H4 (cell line): ENCODE data around the gene TCF4. TPM values are rescaled to one million over a fixed set of nuclear protein-coding genes. Genes with fewer than 3 reads are reported as not detected.

Source experiments
- DNase-seq: peaks from one replicate; pipeline ENCODE4 v3.0.0-alpha.2; 2015; ENCODE audit warnings: low spot score
- total RNA-seq: library from RNA; depleted of rRNA; stranded (reverse); fragments of >200 nt; shearing (Covaris generic); gene quantifications from 2 replicates; pipeline ENCODE4 v1.2.3, GENCODE V29; 2014

The TCF4 gene
- total RNA-seq, 1 experiment from 2014 or later: 30.7 TPM

DNA sequence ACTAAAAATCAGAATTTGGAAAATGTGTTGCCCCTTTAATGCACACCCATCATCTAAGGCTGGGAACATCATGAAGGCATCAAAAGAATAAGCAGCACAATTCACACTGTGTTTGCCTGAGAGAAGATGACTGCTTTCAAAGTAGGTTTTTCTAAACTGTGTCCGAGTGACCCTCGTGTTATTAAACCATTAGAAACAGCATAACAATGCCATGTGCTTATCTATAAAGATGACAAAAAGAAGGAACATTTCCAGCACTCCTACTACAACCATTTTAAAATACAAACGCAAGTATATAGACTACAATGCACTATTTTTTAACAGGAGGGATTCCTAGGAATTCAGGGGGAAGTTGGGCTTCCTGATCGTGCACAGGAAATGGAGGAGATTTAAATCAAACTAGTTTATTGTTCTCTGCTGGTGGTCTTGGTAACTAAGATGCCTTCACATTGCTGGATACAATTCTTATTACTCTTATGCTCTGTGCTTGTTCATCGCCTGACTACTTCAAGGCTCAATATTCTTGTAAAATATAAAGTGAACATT, 322.8 kb downstream of the TCF4 start:
- DNase-seq: no peak

DNA sequence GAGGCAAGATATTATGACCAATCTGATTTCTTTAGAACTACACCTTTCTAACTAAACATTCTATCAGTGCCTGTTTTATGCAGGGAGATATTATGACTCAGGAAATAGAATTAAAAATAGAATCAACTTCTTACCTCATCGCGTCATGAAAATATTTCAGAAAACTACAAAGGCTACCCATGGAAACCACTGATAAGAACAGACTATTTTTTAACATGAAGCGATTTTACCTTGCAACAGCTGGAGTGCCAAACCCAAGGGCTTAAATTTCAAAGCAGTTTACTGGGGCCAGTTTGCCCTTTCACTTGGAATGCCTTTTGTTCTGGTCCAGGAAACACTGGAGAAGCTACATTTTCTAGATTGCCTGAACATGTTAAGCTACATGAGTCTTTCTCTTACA, 323.9 kb downstream of the TCF4 start:
- no peak for DNase-seq

DNA sequence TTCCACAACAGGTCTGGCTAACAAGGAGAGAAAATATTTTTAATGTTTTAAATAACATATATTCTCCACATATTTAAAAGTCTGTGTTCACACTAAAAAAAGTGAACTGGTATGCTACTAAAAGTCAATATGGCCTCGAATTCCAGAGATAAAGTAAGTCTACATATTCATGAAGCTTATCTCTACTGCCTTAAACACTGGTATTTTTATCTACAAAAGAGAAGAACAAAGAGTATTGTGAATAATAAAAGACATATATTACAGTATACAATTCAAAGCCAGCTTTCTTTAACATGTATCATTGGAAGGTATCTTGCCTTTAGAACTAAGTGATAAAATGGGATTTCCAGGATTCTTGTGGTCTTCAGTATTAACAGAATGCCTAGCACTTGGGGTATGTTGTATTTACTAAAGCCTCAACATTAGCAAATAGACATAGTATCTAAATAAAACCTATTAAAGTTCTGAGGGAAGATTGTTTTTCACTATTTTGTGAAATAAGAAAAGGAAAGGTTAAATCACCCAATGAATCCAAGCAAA, 325.9 kb downstream of the TCF4 start:
- DNase-seq: no peak

DNA sequence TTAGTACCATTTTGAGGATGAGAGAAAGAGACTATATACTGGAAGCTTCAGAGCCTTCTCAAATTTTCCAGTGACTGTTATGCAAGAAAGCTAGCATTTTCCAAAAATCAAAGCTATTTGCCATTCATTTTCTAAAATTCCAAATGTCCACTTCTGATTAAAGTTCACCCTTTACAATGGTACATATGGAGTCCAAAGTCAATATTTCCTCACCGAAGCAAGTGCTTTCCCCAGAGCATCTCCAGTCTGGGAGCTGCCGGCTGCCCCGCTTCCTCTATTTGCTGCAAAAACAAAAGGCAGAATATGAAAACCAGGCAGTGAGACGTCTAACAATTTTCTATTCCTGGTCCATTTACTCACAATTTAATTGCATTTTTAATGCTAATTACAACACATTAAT, 326.7 kb downstream of the TCF4 start:
- DNase-seq: no peak

DNA sequence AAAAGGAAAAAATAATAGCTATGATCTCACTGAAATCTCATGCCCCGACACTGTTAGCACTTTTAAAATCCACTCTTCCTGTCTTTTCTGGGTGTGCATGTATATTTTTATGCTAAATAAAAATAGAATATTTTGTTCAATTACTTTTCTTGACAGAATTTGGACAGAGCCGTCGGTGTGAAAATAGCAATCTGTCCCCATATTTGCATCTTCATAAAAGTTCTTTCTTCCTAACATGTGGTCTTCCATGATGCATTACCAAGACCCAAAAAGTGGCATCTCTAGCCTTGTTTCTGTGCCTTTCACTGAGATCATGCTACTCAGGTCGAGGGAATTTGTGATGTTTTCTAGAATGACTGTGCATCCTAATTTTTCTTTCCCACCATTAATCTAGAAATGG, 329.9 kb downstream of the TCF4 start:
- no peak for DNase-seq

DNA sequence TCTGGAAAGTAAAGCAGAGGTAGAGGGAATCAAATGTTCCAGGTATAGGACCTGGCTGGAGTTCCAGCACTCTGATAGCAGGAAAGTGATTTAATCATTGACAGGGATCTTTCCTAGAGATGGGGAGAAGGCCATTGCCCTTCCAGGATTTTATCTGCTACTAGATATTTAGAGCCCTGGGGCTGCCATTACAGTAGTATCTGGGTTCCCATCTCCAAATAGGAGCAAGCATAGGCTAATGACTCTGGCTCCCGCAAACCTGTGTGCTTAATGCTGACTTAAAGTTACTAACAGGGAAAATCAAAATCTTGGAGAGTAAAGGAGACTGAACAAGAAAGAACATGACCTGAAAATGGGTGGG, 331.1 kb downstream of the TCF4 start:
- no peak for DNase-seq

DNA sequence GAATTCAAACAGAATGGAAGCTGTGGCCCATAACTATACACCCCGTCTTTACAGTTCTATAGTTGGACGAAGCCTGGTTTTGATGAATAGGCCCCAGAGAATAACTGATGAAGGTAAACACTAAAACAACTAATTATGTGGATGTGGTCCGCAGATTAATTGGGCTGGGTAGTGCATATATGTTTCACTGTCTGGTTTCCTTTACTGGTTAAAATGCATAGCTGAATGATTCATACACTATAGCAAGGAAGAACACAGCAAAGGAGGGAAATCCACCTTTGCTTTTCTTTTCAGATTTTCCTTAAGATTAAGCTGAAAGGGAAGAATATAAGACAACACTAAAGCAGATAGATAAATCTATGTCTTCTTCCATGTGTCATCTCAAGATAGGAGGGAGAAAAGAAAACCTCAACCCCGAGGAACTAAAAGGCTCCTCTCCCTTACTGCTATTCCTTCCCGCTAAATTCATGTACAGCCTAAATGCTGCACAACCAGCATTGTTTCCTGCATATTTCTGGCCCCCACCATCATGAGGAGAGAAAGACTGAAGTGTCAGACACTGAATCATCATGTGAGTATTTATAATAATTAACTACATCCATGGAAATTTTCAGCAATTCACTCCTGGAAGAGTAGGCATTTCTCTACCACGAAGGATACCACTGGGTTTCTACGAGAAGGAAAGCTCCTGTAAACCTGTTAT, 331.6 kb downstream of the TCF4 start:
- DNase-seq: no peak

DNA sequence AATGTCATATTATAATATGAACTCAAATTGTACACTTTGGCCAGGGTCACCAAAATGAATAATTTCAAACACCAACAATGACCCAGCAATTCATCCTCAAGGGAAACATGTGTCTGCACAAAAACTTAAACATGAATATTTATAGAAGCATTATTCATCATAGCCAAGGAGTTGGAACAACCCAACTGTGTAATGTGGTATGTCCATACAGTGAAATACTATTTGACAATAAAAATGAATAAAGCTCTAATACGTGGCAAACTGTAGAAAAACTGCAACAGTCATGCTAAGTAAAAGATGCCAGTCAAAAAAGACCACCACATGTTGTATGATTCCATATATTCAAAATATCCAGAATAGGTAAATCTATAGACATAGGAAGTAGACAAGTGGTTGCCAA, 334.2 kb downstream of the TCF4 start:
- no peak for DNase-seq

DNA sequence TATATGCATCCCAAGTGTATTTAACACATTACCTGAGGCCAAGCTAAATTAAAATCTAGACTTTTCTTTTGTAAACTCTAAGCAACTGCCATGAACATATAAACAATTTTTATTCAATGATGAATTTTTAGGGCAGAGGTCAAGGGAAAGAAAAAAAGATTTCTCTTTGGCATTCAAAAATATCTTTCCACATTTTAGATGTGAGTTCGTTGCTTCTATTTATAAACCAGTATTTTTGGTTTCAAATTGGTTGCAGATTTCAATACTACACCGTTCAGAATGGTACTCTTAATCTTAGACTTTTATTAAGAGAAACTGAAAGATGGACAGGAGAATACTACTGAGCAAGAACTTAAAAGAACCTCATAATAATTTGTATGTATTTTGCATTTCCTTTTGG, 335.1 kb downstream of the TCF4 start:
- no peak for DNase-seq

DNA sequence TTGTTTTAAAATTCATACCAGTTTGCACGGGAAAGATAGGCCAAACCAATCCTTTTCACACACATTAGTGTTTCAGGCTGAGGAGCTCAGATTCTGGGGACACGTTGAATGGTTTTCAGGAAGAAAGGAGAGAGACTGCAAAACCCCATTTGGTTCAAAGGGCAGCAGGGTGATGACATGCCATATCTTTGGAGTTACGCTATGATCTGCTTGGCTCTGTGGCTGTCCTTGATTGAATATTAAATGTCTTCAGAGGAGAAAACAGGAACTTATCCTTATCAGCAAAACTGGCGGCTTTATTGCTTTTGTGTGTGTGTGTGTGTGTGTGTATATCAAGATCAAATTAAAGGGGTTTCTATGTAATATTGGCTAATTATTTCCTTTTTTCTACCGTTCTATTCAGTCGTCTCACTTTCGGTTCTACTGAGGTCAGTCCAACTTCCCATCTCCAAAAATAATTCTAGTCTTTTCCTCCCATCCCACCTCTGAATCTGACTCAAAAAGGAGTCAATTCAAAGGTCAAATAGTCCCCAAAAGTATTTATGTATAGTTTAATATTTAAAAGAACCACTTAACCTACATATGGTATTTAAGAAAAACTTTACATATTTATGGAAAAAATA, 335.8 kb downstream of the TCF4 start:
- no peak for DNase-seq

DNA sequence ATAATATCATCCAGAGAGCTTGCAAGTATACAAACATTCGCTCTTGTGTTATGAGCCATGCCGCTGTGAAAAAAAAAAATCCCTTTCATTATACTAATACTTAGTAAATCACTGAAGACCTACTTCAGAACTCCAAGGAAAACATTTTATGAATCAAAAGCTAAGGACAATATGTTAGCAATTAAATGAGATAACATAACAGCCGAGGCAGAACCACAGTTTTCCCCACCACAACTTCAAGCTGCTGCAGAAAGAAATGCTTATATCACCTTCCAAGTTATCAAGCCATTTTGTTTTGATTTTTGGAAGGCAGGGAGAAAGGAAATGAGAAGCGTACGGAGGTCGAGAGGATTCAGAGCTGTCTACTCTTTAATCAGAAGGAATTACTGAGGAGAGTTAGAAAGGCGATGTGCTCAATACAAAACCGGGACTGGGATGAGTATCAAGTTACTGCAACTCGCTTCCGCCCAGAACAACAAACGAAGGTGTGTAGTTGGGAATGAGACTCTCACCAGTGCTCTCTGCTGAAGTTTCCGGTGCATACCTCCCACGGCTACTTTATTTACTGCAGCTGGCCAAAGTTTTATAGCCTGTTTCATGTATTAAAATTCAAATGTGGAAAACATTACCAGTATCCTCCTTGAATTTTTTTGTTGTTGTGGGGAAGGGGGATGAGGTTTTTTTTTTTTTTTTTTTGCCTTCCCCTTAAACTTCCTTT, 336.6 kb downstream of the TCF4 start:
- no peak for DNase-seq

DNA sequence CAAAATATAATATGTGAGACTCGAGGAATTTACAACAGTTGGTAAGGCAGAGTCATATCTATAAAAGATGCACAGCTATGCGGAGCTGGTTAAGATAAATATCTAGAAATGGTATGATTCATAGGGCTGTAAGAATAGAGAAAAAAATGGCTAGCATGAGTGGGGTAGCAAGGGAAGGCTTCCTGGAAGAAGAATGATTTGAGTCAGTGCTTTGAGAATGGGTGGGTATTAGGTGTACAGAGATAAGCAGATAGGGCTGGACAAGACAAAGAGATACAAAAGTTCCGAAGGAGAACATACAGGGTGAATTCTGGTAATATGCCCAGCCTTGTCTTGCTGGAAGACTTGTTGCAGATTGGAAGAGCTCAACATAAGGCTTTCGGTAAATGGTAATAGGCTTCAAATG, 337.2 kb downstream of the TCF4 start:
- no peak for DNase-seq

DNA sequence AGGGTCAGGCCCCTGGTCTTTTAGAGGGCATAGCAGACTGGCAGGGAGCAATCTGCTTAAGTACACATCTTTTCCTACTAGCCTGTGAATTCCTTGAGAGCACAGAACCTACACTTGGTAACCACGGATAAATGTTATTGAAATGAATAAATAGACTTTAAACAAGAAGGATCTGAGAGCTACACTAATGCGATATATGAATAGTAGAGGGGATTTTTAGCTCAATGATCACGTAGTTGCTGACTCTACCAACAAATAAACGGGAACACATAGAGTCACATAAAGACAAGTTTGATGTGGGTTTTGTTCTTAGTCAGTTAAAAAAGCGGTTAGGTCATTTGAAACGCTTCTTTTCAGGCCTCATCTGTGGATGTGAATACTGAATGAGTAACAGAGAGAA, 338.4 kb downstream of the TCF4 start:
- no peak for DNase-seq

DNA sequence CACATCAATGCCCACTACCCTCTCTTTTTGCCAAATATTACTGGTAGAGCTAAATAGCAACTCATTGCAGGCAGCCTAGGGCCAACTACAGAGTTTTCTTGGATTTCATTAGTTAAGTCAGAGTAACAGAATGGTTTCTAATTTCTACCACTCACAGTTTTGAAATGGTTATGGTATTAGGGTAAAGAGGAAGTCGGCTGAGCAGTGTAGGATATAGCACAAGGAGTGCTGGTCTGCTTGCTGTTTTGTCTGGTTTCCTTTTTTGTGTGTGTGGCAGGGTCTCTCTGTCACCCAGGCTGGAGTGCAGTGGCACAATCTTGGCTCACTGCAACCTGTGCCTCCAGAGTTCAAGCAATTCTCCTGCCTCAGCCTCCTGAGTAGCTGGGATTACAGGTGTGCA, 339.5 kb downstream of the TCF4 start:
- DNase-seq: no peak

DNA sequence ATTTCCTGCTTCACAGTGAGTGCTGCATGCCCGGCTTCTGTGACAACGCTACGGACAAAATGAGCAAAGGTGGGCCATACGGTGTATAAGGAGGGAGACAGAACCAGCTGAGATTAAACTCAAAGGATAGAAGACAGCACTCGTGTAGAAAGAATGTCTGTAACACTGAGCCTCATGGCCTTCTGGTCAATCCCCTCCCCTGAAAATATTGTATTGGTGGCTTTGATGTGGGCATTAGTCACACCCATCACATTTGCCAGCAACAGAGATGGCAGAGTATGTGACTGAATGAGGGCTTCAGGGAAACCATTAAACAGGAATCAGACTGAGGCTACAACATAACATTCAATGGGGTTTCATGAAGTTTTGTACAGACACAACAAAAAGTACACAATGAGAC, 341.0 kb downstream of the TCF4 start:
- no peak for DNase-seq

DNA sequence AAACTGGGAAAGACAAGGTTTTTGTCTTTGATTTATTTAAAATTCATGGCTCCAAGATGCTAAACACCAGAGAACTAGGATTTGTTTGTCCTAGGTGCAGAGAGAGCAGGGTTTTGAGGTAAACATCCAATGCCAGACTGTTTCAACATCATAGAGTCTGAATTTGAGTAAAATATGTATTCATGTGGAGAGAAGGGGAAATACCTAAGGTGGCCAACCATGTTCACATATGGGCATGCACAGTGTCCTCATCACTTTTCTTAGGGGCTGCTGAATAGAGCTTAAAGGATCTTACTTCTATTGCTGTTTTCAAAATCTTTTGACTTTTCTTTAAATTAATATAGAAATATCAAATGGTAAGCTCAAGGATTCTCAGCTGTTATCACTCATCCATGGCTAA, 341.7 kb downstream of the TCF4 start:
- no peak for DNase-seq

DNA sequence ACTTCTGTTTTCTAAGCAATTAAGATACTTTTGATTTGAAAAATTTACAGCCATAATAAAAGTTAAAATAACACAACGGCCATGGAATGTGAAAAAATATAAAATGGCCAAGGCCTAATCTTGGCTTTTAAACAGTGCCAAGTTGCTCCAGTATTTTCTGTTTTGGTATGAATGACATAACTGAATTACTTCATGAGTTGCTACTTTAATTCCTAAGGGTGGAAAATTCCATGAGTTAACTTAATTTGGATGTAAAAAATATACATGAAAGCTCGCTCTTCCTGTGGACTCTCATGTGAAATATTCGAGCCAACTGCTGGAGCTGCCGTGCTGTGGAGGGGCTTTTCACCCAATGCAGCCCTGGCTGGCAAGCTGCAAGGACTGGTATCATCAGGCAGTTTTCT, 342.8 kb downstream of the TCF4 start:
- no peak for DNase-seq

DNA sequence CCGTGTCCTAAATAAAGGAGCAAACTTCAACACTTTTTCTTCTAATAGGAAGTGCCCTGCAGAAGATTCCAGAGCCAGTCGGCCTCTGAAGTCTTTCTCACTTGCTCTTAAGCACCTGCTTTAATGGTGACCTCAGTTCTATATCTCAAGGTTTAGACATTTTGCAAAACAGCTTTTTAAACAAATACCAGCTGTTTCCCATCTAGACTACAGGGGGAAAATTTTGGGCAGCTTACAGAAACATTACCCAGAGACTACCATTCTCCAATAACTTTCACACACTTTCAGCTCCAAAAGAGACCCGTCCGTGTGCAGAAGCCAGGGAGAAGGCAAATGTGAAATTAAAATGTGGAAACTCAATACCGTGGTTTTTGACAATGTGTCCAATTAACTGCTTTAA, 343.4 kb downstream of the TCF4 start:
- DNase-seq: no peak

DNA sequence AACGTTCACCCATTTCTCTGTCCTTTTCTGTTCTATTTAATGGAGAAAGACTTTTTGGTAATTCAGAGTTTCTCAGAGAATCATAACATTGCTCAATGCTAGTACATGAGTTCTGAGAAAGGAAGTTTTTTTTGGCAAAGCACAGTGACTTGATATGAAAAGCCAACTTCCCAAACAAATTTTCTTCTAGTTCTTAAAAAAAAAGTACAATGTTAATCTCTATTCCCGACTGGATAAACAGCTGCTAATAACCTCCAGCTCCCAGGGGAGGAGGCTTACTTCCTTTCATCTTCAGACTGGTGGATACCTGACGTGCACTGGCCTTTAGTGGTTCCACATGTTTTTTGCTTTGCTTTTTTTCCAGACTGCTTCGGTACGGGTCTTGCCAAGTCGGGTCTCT, 344.1 kb downstream of the TCF4 start:
- no peak for DNase-seq

DNA sequence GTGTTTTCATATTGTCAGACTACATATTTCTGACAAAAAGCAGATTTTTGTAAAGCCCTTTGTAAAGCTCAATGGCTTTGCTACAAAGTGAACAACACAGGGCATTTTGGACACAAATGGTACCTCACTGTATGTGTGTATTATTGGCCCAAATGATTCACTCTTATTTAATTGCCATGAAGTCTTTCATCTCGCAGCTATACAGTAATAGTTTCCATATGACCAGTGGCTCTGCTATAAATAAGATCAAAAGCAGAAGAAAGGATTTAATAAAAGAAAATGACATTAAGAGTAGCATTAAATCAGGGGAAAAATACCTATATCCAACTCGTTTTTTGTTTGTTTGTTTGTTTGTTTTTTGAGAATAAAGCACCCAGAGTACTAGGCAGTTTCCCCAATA, 344.7 kb downstream of the TCF4 start:
- DNase-seq: no peak

DNA sequence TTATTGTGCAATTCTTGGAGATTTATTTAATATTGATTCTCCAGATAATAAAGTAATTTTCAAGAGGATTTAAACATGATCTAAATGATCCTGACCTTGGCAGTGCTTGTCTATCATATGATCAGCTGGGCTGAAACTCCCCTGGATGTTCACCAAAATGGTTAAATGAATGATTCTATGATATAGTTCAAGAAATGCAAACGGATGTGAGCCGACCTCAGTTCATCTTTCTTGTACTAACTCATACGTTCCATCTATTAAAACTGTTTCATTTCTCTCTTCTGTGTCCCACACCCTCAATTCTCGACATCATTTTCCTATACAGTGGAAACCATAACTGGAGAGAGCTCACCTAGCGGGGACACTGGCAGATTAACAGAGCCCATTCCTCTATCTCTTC, 347.0 kb downstream of the TCF4 start:
- no peak for DNase-seq

DNA sequence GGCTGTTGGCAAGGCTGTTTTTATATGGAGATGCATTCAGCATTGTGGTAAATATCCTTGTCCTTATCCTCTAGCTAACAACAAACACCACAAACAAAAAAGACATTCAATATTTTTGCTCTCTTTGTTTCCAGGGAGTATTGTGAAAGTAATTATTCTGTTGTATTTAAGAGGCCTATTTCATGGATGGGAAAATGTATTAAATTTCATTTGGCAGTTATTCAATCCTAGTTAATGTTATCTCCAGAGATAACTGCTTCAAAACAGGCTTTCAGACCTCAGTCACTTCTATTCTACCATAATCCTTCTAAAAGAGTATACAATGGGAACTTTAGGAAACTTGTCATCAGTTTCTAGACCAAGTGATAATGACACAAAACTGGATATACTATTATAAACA, 348.3 kb downstream of the TCF4 start:
- DNase-seq: no peak

DNA sequence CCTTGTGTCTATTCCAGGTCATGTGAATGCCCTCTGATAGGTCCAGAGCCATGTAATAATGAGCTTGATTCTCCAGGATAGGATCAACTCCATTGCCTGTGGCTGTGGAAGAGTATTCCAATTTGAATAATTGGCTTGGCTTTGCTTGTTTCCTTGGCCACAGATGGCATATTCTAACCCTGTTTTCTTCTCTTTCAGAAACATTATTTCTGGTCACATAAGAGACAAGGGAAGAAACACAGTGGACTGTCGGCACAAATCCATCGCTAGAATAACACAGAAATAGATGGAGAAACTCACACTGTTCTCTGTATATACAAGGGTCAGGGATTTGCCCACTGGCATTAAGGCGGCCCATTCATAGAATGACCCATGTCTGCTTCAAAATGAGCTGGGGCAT, 350.3 kb downstream of the TCF4 start:
- no peak for DNase-seq
